Astrocyte (in vitro differentiated cells and primary cell): ENCODE data around the gene DOCK1.

Experiments used
- EZH2 ChIP-seq: IDR thresholded peaks from 2 replicates; pipeline ENCODE4 v1.6.1; 2012; ENCODE audit warnings: mild to moderate bottlenecking, low read length, inconsistent platforms; ENCODE audit not compliant: insufficient read depth
- TF ChIP-seq, protein P1 (sequence below): IDR thresholded peaks from 2 replicates; pipeline ENCODE4 v1.5.1; 2011; ENCODE audit warnings: low read depth, mild to moderate bottlenecking, inconsistent platforms, low read length, moderate library complexity; ENCODE audit not compliant: insufficient read depth

DNA sequence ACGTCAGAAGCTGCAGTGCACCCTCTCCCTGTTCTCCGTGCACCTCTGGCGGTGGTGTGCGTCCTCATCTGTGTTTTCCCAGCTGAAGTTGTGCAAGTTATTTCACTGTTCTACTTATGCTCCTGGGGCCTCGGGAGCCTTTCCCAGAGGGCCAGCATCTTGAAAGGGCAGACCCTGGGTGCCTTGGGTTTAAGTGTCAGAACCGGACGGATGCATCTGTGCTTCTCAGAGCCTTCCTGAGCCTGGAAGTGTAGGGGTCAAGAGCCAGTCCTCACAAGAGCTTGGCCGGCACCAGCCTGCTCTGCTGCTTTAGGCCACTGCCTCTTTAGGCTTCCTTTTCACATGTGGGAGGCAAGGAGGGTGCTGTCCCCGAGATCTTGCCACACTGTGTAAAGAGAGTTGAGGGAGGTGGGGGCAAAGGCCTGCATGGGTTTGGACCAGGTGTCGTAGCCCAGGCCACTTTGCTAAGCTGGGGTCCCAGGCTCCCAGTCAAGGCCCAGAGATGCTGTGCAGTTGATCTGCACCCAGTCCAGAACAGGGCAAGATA lies 515.0 kb downstream of the DOCK1 start:
- TF ChIP-seq, protein P1, sequence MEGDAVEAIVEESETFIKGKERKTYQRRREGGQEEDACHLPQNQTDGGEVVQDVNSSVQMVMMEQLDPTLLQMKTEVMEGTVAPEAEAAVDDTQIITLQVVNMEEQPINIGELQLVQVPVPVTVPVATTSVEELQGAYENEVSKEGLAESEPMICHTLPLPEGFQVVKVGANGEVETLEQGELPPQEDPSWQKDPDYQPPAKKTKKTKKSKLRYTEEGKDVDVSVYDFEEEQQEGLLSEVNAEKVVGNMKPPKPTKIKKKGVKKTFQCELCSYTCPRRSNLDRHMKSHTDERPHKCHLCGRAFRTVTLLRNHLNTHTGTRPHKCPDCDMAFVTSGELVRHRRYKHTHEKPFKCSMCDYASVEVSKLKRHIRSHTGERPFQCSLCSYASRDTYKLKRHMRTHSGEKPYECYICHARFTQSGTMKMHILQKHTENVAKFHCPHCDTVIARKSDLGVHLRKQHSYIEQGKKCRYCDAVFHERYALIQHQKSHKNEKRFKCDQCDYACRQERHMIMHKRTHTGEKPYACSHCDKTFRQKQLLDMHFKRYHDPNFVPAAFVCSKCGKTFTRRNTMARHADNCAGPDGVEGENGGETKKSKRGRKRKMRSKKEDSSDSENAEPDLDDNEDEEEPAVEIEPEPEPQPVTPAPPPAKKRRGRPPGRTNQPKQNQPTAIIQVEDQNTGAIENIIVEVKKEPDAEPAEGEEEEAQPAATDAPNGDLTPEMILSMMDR, result no peak
- TF ChIP-seq EZH2, result no peak
